NCI-H146 treated with DMSO at 0.1 percent for 48 hours (cell line): Measurements from ENCODE around the gene WDFY3.
A peak's percentile ranks its signal among the peaks of the same experiment; 100 is the strongest.
"Not testable (repeated sequence)": the region's sequence is repeated elsewhere in the genome, so short reads cannot be mapped to it uniquely, and the experiment has no call there.

Experiments
- DNase-seq: peaks from one replicate; lab custom pipeline; 2025; ENCODE audit not compliant: unreplicated experiment; lab: John Stamatoyannopoulos, UW

The WDFY3 gene

GRCh38 chr4:84870398-84871163 lies 95.9 kb downstream of the WDFY3 start:
- no peak for DNase-seq

- no peak for DNase-seq
Measured at GRCh38 chr4:84866295-84866694, 100.2 kb downstream of the WDFY3 start.

DNA sequence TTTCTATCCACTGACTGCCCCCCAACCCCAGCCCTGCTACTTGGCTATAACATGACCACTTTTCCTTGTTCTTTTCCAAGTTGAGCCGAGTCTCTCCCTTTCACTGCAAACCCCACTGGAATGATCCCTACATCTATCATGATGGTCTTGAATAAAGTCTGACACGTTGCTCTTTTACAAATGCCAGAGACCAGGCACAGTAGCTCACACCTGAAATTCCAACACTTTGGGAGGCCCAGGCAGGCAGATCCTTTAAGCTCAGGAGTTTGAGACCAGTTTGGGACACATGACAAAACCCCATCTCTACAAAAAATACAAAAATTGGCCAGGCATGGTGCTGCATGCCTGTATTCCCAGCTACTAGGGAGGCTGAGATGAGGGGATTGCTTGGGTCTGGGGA lies 100.9 kb downstream of the WDFY3 start:
- no peak for DNase-seq

DNA sequence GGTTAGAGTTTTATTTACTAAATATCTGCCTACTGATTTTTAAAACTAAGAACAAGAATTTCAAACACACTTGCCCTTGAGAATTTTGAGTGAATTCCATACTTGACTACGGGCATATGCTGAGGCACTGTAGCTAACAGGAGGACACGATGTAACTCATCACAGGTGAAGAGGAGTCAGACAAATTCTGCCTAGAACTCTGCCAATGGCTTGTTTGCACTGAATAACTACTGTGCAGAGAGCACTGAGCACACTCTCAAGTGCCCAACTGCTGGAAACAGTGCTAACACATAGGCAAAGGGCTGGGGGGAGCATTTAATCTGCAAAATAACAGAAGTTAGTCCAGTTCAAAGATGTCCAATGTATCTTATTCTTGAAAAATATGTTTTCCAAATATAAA lies 104.4 kb downstream of the WDFY3 start:
- no peak for DNase-seq

DNA sequence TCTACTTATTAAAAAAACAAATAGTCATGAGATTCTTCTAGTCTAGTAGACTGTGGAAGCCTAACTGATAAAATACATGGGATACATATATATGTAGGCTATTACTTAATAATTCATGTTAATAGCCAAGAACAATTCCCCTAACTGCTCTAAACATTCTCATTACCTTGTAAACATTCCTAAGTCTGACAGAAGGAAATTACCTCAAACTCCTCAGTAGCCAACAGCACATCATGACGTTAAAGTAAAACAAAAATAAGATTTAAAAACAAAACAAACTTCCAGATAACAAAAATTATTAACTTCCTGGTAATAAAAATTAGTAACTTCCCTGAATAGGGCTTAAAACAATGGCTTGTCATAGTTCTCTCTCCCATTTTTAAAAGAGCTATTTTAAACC lies 109.2 kb downstream of the WDFY3 start:
- DNase-seq = no peak

DNA sequence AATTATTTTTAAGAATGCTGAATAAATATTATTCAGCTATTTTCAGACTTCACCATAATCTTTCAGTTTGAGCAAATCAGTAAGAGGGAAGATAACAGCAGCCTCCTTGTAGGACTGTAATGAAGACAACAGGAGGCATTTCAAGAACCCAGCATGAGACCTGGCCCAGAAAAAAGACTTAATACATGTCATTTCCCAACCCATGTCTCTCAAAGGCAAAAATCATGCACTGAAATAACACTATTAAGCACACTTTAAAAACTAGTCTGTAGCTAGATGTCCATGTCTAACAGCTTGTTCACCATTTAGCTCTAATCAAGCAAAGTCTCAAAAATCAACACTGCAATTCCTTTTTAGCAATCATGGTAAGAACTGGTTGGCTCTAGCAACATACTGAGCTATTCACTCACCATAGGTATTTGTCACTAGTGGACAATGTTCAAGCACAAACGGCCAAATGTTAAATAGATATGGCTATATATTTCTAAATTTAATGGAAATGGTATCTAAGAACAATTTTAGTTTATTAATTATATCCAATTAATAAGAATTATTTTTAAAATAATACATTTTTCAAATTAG lies 109.9 kb downstream of the WDFY3 start:
- DNase-seq = no peak

GRCh38 chr4:84855774-84856173 lies 110.7 kb downstream of the WDFY3 start:
- DNase-seq = peak; percentile 26

DNA sequence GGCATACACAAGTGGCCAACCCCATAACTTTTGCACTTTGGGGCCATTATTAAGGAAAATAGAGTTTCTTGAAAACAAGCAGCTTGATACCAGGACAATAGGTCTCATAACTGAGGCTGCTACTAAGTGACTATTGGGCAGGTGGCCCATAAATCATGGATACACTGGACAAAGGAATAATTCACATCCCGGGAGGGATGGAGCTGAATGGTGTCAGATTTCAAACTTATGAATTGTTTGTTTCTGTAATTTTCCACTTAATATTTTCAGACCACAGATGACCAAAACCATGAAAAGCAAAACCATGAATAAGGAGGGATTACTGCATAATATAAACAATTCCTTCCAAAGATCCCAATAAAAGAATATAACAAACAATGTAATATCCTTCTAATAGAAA lies 114.4 kb downstream of the WDFY3 start:
- DNase-seq = peak; percentile 21

DNA sequence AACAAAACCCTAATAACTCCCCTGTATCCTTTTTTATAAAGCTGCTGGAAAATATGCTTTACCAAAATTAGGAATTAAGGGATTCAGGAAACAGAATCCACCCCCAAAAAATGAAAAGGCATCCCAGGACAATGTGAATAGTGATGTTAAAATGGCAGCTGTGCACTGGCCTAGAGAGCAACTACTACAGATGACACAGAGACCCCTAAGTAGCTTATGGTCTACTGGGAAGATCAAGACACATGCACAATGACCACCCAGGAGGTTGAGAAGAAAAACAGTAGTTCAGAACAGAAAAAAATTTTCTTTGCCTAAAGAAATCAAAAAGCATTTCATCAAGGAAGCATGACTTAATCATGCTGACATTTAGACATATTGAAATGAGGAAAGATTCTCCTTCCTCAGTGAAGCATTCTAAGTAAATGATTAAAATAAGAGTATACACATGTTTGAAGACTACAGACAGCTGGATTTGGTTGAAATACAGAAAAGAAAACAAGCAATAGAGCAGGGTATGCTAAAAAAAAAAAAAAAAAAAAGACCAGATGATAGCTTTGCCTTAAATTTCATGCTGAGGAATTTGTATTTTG lies 117.3 kb downstream of the WDFY3 start:
- no peak for DNase-seq

- DNase-seq = no peak
Measured at GRCh38 chr4:84848432-84848831, 118.1 kb downstream of the WDFY3 start.

DNA sequence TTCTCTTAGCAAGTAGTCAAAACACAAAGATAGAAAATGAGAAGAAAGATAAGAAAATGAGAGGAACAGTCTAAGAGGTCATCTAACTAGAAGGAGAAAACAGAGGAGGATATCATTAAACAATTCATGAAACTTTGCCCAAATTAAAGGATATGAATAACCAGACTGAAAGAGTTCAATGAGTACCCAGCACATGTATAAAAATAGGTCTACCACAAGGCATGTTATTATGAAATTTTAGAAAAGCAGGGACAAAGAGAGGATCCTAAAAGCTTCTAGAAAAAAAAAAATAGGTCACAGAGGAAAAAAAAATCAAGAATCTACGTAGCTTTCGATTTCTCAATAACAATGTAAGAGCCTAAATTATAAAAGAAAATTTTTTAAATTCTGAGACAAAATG lies 118.5 kb downstream of the WDFY3 start:
- no peak for DNase-seq

- no peak for DNase-seq
Measured at GRCh38 chr4:84846985-84847384, 119.5 kb downstream of the WDFY3 start.

GRCh38 chr4:84841435-84841834 lies 125.1 kb downstream of the WDFY3 start:
- no peak for DNase-seq

- no peak for DNase-seq
Measured at GRCh38 chr4:84837751-84838150, 128.7 kb downstream of the WDFY3 start.

- not testable (repeated sequence) for DNase-seq
Measured at GRCh38 chr4:84829633-84830032, 136.9 kb downstream of the WDFY3 start.

GRCh38 chr4:84826681-84827080 lies 139.8 kb downstream of the WDFY3 start:
- no peak for DNase-seq

DNA sequence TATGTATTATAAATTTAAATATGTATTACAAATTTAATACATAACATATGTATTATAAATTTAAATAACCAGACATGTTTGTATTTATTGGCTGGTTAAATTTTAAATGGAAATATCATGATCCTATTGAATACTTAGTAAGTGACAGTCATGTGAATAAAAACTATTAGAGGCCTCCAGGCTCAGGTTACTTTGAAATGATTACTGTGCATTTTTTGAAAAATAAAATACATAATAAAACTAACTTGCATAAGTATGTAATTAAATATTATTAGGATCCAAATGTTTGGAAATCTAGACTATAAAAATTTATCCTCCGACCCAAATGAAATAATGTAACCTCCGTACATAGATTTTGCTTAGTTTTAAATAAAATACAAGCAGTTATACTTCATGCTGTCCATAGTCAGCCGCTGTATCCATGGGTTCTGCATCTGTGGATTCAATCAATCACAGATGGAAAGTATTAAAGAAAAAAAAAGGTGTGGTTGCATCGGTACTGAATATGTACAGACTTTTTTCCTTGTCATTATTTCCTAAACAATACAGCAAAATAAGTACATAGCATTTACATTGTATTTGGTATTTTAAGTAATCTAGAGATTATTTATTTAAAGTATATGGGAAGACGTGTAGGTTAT lies 140.7 kb downstream of the WDFY3 start:
- DNase-seq = no peak

DNA sequence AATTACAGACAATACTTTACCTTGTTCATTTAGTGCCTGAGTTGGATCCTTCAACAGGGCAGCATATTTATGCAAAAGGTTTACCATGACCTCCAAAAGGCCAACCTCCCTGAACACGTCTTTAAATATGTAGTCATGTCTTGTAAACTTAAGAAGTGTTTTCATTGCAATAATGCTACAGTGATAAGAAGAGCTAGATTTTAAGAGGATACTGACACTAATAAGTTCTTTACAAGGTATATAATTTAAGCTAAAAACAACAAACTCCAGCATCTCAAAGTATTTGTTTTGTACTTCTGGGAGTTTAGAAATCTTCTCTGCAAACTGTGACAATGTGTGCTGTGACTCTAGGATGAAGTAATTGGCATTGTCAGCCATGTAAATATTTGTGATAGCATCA lies 145.4 kb downstream of the WDFY3 start:
- no peak for DNase-seq

- DNase-seq = no peak
Measured at GRCh38 chr4:84814094-84814750, 152.3 kb downstream of the WDFY3 start.

- no peak for DNase-seq
Measured at GRCh38 chr4:84809946-84810345, 156.5 kb downstream of the WDFY3 start.

DNA sequence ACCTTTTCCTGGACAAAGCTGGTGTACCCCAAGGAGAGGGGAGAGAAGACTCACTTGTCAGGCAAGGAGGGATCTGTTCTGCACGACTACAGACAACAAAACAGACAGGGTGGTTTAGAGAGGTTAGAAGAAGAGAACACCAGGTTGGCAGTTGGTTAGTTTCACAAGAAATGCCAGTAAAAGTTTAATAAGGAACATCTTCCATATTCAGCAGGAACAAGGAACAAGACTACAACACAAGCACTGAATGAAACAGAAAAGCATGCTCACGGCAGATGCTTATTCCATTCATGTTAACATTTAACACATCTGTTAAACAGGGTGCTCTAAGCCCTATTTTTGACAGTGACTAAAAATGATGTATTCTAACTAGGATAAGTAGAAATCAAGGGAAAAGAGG lies 158.2 kb downstream of the WDFY3 start:
- DNase-seq = no peak

DNA sequence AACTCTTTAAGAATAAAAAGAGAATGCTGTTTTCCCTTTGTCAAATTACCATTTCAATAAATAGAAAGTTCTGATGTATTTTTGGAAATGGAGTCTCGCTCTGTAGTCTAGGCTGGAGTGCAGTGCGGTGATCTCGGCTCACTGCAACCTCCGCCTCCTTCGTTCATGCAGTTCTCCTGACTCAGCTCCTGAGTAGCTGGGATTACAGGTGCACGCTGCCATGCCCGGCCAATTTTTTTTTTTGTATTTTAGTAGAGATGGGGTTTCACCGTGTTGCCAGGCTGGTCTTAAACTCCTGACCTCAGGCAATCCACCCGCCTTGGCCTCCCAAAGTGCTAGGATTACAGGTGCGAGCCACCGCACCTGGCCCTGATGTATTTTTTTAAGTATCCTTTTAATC lies 159.9 kb downstream of the WDFY3 start:
- not testable (repeated sequence) for DNase-seq
